Transverse colon (tissue), 3 donors: ENCODE data around the gene NT5C2.

Experiments
- POLR2A ChIP-seq: fragments of 450-650 bp; IDR thresholded peaks from one replicate; pipeline ENCODE4 v1.6.1; 2016; ENCODE audit warnings: antibody characterized with exemption, mild to moderate bottlenecking, moderate library complexity
- POLR2AphosphoS5 ChIP-seq, 3 donors: sonication (generic); formaldehyde crosslinking; IDR thresholded peaks; one replicate each; pipeline ENCODE4 v1.6.1; 2016; ENCODE audit warnings: antibody characterized with exemption in 3 of 3

DNA sequence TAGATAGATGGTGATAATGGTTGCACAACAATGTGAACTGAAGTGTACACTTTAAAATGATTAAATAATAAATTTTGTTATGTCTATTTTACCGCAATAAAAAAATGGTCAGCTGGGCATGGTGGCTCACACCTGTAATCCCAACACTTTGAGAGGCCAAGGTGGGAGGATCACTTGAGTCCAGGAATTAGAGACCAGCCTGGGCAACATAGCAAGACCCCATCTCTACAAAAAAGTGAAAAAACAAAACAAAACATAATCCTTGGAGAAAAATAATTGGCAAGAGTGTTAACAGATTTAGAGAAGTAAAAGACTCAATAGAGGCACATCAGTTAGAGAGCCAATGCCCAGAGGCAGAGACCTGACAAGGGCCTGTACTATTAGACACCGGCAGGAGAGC is 42.7 kb upstream of the NT5C2 start:
- no peak for TF ChIP-seq POLR2AphosphoS5 (IDR thresholded peaks at IDR 0.05)
- TF ChIP-seq POLR2A: no peak
